ENCODE measurements around the gene CELA2B. TPM values are rescaled to one million over a fixed set of nuclear protein-coding genes. Genes with fewer than 3 reads are reported as not detected.

The CELA2B gene
- total RNA-seq, 1 donor from 2014 or later = not detected

DNA sequence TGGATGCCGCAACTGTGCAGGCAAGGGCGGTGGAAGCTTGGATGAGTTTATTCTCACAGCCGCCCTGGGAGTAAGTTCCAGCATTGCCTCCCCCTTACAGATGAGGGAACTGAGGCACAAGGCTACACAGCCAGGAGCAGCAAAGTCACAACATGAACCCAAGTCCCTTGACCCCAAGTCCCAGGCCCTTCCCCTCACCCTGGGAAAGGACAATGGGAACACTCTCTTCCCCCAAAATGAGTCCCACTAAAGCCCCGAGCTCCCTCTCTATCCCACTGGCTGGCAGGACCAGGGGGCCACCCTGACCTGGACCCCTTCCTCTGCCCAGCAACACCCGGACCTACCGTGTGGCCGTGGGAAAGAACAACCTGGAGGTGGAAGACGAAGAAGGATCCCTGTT, 33.8 kb upstream of the CELA2B start:
- no peak for DNase-seq
- no peak overlapping the region for H3K27ac ChIP-seq
- no peaks in the 10 kb centered on the region for H3K36me3 ChIP-seq
- no peak for ATAC-seq
- TF ChIP-seq, protein P1, sequence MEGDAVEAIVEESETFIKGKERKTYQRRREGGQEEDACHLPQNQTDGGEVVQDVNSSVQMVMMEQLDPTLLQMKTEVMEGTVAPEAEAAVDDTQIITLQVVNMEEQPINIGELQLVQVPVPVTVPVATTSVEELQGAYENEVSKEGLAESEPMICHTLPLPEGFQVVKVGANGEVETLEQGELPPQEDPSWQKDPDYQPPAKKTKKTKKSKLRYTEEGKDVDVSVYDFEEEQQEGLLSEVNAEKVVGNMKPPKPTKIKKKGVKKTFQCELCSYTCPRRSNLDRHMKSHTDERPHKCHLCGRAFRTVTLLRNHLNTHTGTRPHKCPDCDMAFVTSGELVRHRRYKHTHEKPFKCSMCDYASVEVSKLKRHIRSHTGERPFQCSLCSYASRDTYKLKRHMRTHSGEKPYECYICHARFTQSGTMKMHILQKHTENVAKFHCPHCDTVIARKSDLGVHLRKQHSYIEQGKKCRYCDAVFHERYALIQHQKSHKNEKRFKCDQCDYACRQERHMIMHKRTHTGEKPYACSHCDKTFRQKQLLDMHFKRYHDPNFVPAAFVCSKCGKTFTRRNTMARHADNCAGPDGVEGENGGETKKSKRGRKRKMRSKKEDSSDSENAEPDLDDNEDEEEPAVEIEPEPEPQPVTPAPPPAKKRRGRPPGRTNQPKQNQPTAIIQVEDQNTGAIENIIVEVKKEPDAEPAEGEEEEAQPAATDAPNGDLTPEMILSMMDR (IDR thresholded peaks at IDR 0.05) = no peak
- H3K4me1 ChIP-seq = no peaks in the 10 kb centered on the region
- no peak overlapping the region for H3K4me3 ChIP-seq
- intact Hi-C loops (cut with DNase I) = no loop called here
- H3K27me3 ChIP-seq (ENCODE audit: low read depth) = peaks cover 3% of the 10 kb centered on the region
- H3K9me3 ChIP-seq = no peaks in the 10 kb centered on the region

- H3K4me1 ChIP-seq = no peaks in the 10 kb centered on the region
- TF ChIP-seq, protein P1 (IDR thresholded peaks at IDR 0.05) = no peak
- H3K4me3 ChIP-seq = no peak overlapping the region
- no peak overlapping the region for H3K27ac ChIP-seq
- DNase-seq = no peak
- no peaks in the 10 kb centered on the region for H3K9me3 ChIP-seq
- intact Hi-C loops (cut with DNase I) = no loop called here
- no peak for ATAC-seq
- no peaks in the 10 kb centered on the region for H3K36me3 ChIP-seq
- H3K27me3 ChIP-seq (ENCODE audit: low read depth) = peaks cover 5% of the 10 kb centered on the region
Measured at GRCh38 chr1:15442759-15443158, 33.1 kb upstream of the CELA2B start.

DNA sequence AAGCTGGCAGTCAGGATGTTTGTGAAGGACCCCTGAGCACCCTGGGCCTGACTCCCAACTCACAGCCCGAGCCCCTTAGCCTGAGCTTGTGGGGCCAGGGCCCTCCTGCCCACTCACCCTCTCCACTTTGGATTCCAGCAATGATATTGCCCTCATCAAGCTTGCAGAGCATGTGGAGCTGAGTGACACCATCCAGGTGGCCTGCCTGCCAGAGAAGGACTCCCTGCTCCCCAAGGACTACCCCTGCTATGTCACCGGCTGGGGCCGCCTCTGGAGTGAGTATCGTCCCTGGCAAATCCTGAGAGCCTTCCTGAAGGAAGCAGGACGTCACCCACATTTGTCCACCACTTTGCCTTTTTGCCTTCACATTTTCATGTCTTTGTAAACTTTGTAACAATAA, 32.6 kb upstream of the CELA2B start:
- Histone ChIP-seq H3K27me3 (ENCODE audit: low read depth) (peaks cover 5% of the 10 kb centered on the region), H3K36me3 (no peaks in the 10 kb centered on the region), H3K4me1 (no peaks in the 10 kb centered on the region), H3K9me3 (no peaks in the 10 kb centered on the region), H3K4me3 (no peak overlapping the region), H3K27ac (no peak overlapping the region)
- TF ChIP-seq, protein P1 (IDR thresholded peaks at IDR 0.05) = no peak
- DNase-seq (no peak), ATAC-seq (no peak)
- intact Hi-C loops (cut with DNase I) = no loop called here

GRCh38 chr1:15444468-15445389, 31.2 kb upstream of the CELA2B start:
- Histone ChIP-seq H3K9me3 (no peaks in the 10 kb centered on the region), H3K36me3 (no peaks in the 10 kb centered on the region), H3K4me1 (no peaks in the 10 kb centered on the region), H3K4me3 (no peak overlapping the region), H3K27me3 (ENCODE audit: low read depth) (peaks cover 5% of the 10 kb centered on the region), H3K27ac (no peak overlapping the region)
- TF ChIP-seq, protein P1 (IDR thresholded peaks at IDR 0.05) = no peak
- ATAC-seq = no peak
- intact Hi-C loops (cut with DNase I) = no loop called here
- DNase-seq = no peak

- DNase-seq (no peak), ATAC-seq (no peak)
- Histone ChIP-seq H3K9me3 (no peaks in the 10 kb centered on the region), H3K4me1 (no peaks in the 10 kb centered on the region), H3K4me3 (no peak overlapping the region), H3K36me3 (no peaks in the 10 kb centered on the region), H3K27me3 (ENCODE audit: low read depth) (peaks cover 5% of the 10 kb centered on the region), H3K27ac (no peak overlapping the region)
- intact Hi-C loops (cut with DNase I) = no loop called here
- TF ChIP-seq, protein P1 (IDR thresholded peaks at IDR 0.05) = no peak
Measured at GRCh38 chr1:15445390-15446122, 30.3 kb upstream of the CELA2B start.

All from lower lobe of right lung (tissue), 2 donors.